Stimulated activated CD4-positive, alpha-beta T cell treated with anti-CD3 and anti-CD28 coated beads, Interleukin-4, amount 100 ng/mL, for 4 hours (primary cell): ENCODE measurements around the gene MPHOSPH10.
"Not testable (repeated sequence)": the region's sequence is repeated elsewhere in the genome, so short reads cannot be mapped to it uniquely, and the experiment has no call there.

Source experiments
- DNase-seq, 2 experiments: peaks; one replicate each; pipeline ENCODE4 v3.0.0-alpha.2; 2020

The MPHOSPH10 gene

DNA sequence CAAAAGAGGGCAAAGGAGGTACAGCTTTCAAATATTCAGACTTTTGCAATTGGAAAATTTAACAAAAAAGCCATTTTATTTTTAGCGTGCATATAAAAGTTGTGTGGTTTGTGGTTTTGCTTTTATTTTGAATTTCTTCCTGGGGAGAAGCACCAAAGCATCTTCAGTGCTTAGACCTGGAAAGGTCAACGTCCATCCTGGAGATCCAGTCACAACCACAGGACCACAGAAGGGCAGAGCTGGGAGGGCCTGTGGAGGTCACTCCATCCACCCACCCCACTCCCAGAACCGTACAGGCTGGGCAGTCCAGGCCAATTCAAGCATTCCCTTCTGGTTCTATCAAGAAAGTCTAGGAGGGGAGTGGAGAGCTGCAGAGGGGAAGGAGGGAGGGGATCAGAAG lies 43.8 kb downstream of the MPHOSPH10 start:
- DNase-seq = no peak

DNA sequence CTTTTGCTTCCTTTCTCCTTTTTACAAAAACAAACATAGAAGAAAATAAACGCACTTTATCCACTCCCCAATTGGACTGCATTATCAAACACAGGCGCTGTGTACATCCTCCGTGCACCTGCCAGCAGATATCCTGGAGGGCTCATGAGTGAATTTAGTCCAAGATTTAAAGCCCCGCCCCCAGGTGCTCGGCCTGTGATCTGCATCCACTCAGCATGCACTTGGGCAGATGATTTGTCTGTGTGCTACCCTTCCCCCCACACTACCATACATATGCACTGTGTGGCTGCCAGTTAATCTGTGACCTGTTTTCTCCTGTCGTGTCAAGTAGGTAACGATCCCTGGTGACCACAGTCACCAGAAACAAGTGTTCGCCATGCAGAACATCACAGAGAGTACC lies 48.4 kb downstream of the MPHOSPH10 start:
- not testable (repeated sequence) for DNase-seq

GRCh38 chr2:71181316-71181715 lies 50.9 kb downstream of the MPHOSPH10 start:
- DNase-seq = no peak

DNA sequence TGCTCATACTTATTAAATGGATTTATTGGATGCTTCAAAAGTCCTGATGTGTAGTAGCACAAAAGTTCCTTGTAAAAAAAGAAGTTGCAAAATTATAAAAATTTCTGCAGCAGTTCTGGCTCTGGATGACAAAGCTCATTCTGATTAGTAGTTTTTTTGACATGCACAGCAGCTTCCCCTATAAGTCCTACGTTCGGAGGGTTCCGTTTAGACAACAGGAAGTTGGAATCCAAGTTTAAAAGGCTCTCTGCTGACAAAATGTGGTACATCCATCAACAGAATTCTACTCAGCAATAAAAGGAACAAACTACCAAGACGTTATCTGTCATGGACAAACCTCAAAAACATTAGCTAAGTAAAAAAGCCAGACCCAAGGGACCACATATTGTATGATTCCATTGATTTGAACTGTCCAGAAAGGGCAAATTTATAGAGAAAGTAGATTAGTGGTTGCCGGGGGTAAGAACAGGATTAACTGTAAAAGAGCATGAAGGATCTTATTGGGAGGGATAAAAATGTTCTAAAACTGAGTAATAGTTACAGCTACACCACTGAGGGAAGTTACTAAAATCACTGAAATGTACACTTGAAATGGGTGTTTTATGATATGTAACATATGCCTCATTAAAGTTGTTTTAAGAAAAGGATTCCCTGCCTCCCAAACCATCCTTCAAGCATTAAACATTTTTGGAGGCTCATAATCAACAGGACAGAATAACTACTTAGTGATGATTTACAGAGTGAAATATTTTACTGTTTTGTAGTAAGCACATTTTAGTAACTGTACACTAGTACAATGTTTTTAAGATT lies 53.1 kb downstream of the MPHOSPH10 start:
- DNase-seq = not testable (repeated sequence)

DNA sequence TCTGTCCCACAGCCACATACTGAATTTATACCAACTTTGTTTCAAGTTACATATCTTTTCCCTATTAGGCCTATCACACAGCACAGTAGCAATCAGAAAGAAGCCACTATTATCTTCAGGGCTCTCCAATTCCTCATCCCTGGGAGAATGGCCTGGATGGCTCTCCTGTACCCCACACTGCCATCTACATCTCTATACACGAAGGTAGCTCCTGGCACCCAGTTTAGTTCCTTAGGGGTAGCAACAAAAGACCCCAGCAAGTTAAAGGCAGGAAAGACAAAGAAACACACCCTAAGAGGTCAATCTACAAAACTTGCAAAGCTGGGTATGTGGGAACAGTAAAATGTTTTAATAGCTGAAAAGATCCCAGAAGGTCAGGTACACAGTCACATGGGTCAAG lies 56.5 kb downstream of the MPHOSPH10 start:
- no peak for DNase-seq

GRCh38 chr2:71187589-71187988 lies 57.2 kb downstream of the MPHOSPH10 start:
- DNase-seq = no peak

- DNase-seq = no peak
These were observed 60.5 kb downstream of the MPHOSPH10 start for GRCh38 chr2:71190656-71191569.

DNA sequence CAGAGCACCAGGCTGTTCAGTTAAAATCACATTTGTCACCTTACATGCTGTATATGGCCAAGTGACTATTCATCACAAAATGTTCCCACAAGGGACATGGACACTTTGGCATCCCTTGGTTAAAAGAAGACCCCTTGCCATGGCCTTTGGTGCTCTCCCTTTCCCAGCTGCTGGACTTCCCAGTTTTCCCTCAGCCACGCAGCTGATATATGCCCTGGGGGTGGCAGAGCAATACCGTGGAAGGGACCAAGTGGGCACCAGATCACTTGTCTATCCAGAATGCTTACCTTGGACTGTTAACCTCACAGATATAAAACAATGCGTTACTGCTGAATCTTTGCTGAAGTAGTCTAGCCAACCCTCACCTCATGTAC lies 61.1 kb downstream of the MPHOSPH10 start:
- no peak for DNase-seq
